Right lobe of liver (tissue), 4 donors: Measurements from ENCODE around the gene MYOG.

Experiments
- CTCF ChIP-seq, 4 donors: fragments of 200-600 bp in 3 of 4; fragments of 450-650 bp in 1 of 4; IDR thresholded peaks; one replicate each; pipeline versions ENCODE4 v1.5.1 to v1.8.0; 2016 to 2022; ENCODE audit warnings: antibody characterized with exemption in 4 of 4, mild to moderate bottlenecking in 2 of 4
- POLR2A ChIP-seq: fragments of 450-650 bp; IDR thresholded peaks from one replicate; pipeline ENCODE4 v1.6.1; 2017; ENCODE audit warnings: antibody characterized with exemption, mild to moderate bottlenecking
- donor health status: DM: no; HTN: no; CAD: no.
- donor health status: DM: no; HTN: no; CAD: no.
- donor health status: DM: no; HTN: yes; CAD: no.

GRCh38 chr1:203120325-203121153, 34.7 kb upstream of the MYOG start:
- no peak for TF ChIP-seq CTCF (IDR thresholded peaks at IDR 0.05)
- TF ChIP-seq POLR2A = no peak
